Kidney tubule cell (primary cell): Measurements from ENCODE around the gene SEMA3A.

Experiments used
- DNase-seq: peaks from one replicate; pipeline ENCODE4 v3.0.0-alpha.2; 2018; ENCODE audit warnings: low spot score

Gene SEMA3A

GRCh38 chr7:84195295-84196060 is 889 bp upstream of the SEMA3A start:
- no peak for DNase-seq

GRCh38 chr7:84193747-84194146 is 842 bp downstream of the SEMA3A start:
- DNase-seq: no peak

GRCh38 chr7:84191842-84192241 is 2.7 kb downstream of the SEMA3A start:
- DNase-seq: no peak

GRCh38 chr7:84191261-84191660 is 3.3 kb downstream of the SEMA3A start:
- no peak for DNase-seq

- DNase-seq: no peak
These were observed 4.4 kb downstream of the SEMA3A start for GRCh38 chr7:84190016-84190705.

- DNase-seq: no peak
These were observed 5.7 kb downstream of the SEMA3A start for GRCh38 chr7:84188786-84189405.

- DNase-seq: peak; percentile 36
These were observed 6.6 kb downstream of the SEMA3A start for GRCh38 chr7:84187813-84188510.

GRCh38 chr7:84187087-84187805 is 7.3 kb downstream of the SEMA3A start:
- DNase-seq: no peak

- DNase-seq: no peak
These were observed 10.8 kb downstream of the SEMA3A start for GRCh38 chr7:84183741-84184140.

GRCh38 chr7:84182301-84182700 is 12.3 kb downstream of the SEMA3A start:
- DNase-seq: no peak

GRCh38 chr7:84181628-84182027 is 13.0 kb downstream of the SEMA3A start:
- DNase-seq: no peak

GRCh38 chr7:84177758-84178412 is 16.7 kb downstream of the SEMA3A start:
- no peak for DNase-seq

- no peak for DNase-seq
These were observed 17.9 kb downstream of the SEMA3A start for GRCh38 chr7:84176716-84177115.

GRCh38 chr7:84175461-84175860 is 19.1 kb downstream of the SEMA3A start:
- DNase-seq: no peak

GRCh38 chr7:84170646-84171045 is 23.9 kb downstream of the SEMA3A start:
- no peak for DNase-seq

GRCh38 chr7:84162584-84162983 is 32.0 kb downstream of the SEMA3A start:
- no peak for DNase-seq

- no peak for DNase-seq
These were observed 32.5 kb downstream of the SEMA3A start for GRCh38 chr7:84162125-84162524.

- DNase-seq: no peak
These were observed 33.2 kb downstream of the SEMA3A start for GRCh38 chr7:84161398-84161797.

- DNase-seq: no peak
These were observed 35.2 kb downstream of the SEMA3A start for GRCh38 chr7:84159435-84159834.

GRCh38 chr7:84157171-84157570 is 37.4 kb downstream of the SEMA3A start:
- no peak for DNase-seq
